H1 (cell line): ENCODE results near the gene SLIT3. TPM values are rescaled to one million over a fixed set of nuclear protein-coding genes. Genes with fewer than 3 reads are reported as not detected.

Experiments
- FOSL1 ChIP-seq: IDR thresholded peaks from 2 replicates; pipeline ENCODE4 v1.6.1; 2011; ENCODE audit warnings: mild to moderate bottlenecking, low read depth, low read length, moderate library complexity; ENCODE audit not compliant: insufficient read depth
- MAX ChIP-seq: IDR thresholded peaks from 2 replicates; pipeline ENCODE4 v1.6.1; 2012; ENCODE audit warnings: inconsistent platforms
- microRNA counts: library from miRNA; unstranded; fragments of <30 nt; microRNA quantifications from one replicate; lab custom pipeline; 2015
- microRNA-seq, 2 experiments: library from miRNA; unstranded; fragments of <30 nt; microRNA quantifications; one replicate each; pipeline versions ENCODE4 to v1.2.0, GENCODE V29; 2016 to 2020; ENCODE audit warnings: borderline microRNAs expressed in 2 of 2, borderline number of aligned reads in 2 of 2, borderline replicate concordance in 1 of 2
- polyA plus RNA-seq, 7 experiments: library from polyadenylated mRNA; depleted of rRNA in 3 of 7; stranded (reverse) in 5 of 7; unstranded in 2 of 7; fragments of >200 nt in 5 of 7; fragments of 200-250 nt in 2 of 7; gene quantifications; 1 replicate in 5 of 7; 2 replicates in 1 of 7; 4 replicates in 1 of 7; pipeline versions ENCODE4 v1.2.1 to v1.2.3, GENCODE V29; 2011 to 2013; ENCODE audit warnings: missing spikeins in 2 of 7, mixed read lengths in 2 of 7
- small RNA-seq: library from polyadenylated mRNA; stranded (forward); fragments of <200 nt; extraction: miRNeasy Mini kit (QIAGEN cat#:217004); gene quantifications from one replicate; pipeline ENCODE3, GENCODE V24; 2013; ENCODE audit not compliant: insufficient read depth
- total RNA-seq: library from RNA; stranded (reverse); fragmentation: NEBNext Ultra II Directional; extraction: Animal tissue kit (Norgen Biotek cat#: 25700); gene quantifications from 2 replicates; pipeline ENCODE4 v1.2.1, GENCODE V29; 2021

Gene SLIT3
- total and polyA plus RNA-seq, 2 of the 8 experiments (the other 6 are each of a cell fraction or from before 2014, with no cell fraction given) = 1.1 to 1.2 TPM

DNA sequence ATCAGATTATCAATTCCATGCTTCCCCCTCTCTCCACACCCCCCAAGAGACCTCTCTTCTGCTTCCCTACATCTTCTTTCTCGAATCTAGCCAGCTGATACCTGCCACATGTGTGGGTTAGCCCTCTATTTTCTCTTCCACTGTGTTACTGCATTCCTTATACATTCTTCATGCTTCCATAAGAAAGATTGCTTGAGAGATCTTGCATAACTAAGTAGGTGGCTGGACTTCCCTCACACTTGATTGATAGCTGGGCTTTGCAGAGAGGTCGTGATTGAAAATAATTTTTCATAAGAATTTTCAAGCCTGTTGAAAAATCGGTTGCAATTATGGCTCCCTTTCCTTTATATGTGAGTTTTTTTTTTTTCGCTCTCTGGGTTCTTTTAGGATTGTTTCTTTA, 688.8 kb downstream of the SLIT3 start (continued):
- TF ChIP-seq MAX (no peak), FOSL1 (no peak)

MicroRNAs encoded within 50 kb of the gene (microRNA counts, 767-probe panel; counts per million panel counts)
- microRNA hsa-miR-585 (lab: Ali Mortazavi, UCI) = 879 counts per million, percentile 95 among the panel's probes with 10 or more counts

Small RNA genes lying within 50 kb of the gene (microRNA-seq; reads per million reads assigned to microRNA genes)
- gene MIR218-2 = 0 to 0.20 reads per million in 2 experiments
- gene MIR585 = 0 to 0.23 reads per million in 2 experiments

Small RNA genes lying within 50 kb of the gene (small RNA-seq; reads per million reads assigned to genes)
- gene MIR218-2 (not detected), gene MIR585 (not detected), gene RF00019 (not detected)
